GM12878 (cell line): Measurements from ENCODE around the gene EWSR1. TPM values are rescaled to one million over a fixed set of nuclear protein-coding genes. Genes with fewer than 3 reads are reported as not detected.

Experiments used
- ATAC-seq: fragments of 200-7000 bp; cut with Tn5 transposase; 3 replicates; pipeline ENCODE4 v1.9.1; 2020; ENCODE audit warnings: mild to moderate bottlenecking, moderate library complexity
- BruUV-seq: library from RNA; stranded (reverse); fragments of 400-500 nt; replicated peaks from 2 replicates; lab custom pipeline; 2021; lab: Mats Ljungman, UMichigan
- CTCF ChIA-PET: fragments of 300-600 bp; sonication (Branson Sonifier 250); formaldehyde crosslinking; extraction: SDS; loops from one replicate; lab custom pipeline; 2021; ENCODE audit warnings: inconsistent platforms; lab: Yijun Ruan, JAX
- POLR2A ChIA-PET: fragments of 350-600 bp; formaldehyde crosslinking; extraction: SDS; loops from one replicate; lab custom pipeline; 2021; ENCODE audit warnings: inconsistent platforms; lab: Charles Lee
- RAD21 ChIA-PET: fragments of 300-600 bp; sonication (Branson Sonifier 250); formaldehyde crosslinking; loops from one replicate; lab custom pipeline; 2023; ENCODE audit warnings: antibody characterized with exemption; ENCODE audit not compliant: unreplicated experiment; lab: Charles Lee
- SMC1A ChIA-PET: fragments of 300-600 bp; sonication (Branson Sonifier 250); formaldehyde crosslinking; loops from one replicate; lab custom pipeline; 2023; ENCODE audit not compliant: unreplicated experiment, uncharacterized antibody; lab: Charles Lee
- DNase-seq: peaks from one replicate; pipeline ENCODE4 v3.0.0-alpha.2; 2011; ENCODE audit warnings: low read depth, low spot score
- FAIRE-seq: peaks from 3 replicates; lab custom pipeline; 2011; peaks lifted over from hg19 to GRCh38; lab: Jason Lieb, UNC
- H2AFZ ChIP-seq: 2 replicates; pipeline ENCODE4 v1.6.0; 2011; ENCODE audit warnings: low read depth, low read length, control low read depth; ENCODE audit not compliant: control insufficient read depth
- H3K27ac ChIP-seq: 2 replicates; pipeline ENCODE4 v1.5.1; 2011; ENCODE audit warnings: control low read depth; ENCODE audit not compliant: control insufficient read depth, insufficient read depth
- H3K27me3 ChIP-seq, 2 experiments: replicated peaks in 1 of 2; 2 replicates each; pipeline versions ENCODE4 v1.6.0 to v1.6.1; 2011; ENCODE audit warnings: low read length in 1 of 2; ENCODE audit not compliant: control insufficient read depth in 2 of 2, insufficient read depth in 2 of 2
- H3K36me3 ChIP-seq, 2 experiments: 2 replicates each; pipeline ENCODE4 v1.5.1; 2011; ENCODE audit warnings: low read length in 1 of 2; ENCODE audit not compliant: control insufficient read depth in 2 of 2, insufficient read depth in 2 of 2
- H3K4me1 ChIP-seq: 2 replicates; pipeline ENCODE4 v1.6.1; 2011; ENCODE audit warnings: mild to moderate bottlenecking, low read length, moderate library complexity, mixed read lengths; ENCODE audit not compliant: control insufficient read depth, insufficient read depth
- H3K4me2 ChIP-seq: 2 replicates; pipeline ENCODE4 v1.6.0; 2011; ENCODE audit warnings: control low read depth; ENCODE audit not compliant: control insufficient read depth, insufficient read depth
- H3K4me3 ChIP-seq: fragments of 200-600 bp; sonication (generic); 2 replicates; pipeline ENCODE4 v1.5.1; 2016
- H3K79me2 ChIP-seq: 2 replicates; pipeline ENCODE4 v1.6.0; 2011; ENCODE audit warnings: low read length; ENCODE audit not compliant: control insufficient read depth, insufficient read depth
- H3K9ac ChIP-seq: 2 replicates; pipeline ENCODE4 v1.8.0; 2011; ENCODE audit warnings: low read length, control low read depth, mixed read lengths; ENCODE audit not compliant: control insufficient read depth, insufficient read depth
- H3K9me3 ChIP-seq: replicated peaks from 3 replicates; pipeline ENCODE4 v1.5.1; 2011; ENCODE audit warnings: mild to moderate bottlenecking, low read length; ENCODE audit not compliant: control insufficient read depth, insufficient read depth
- H4K20me1 ChIP-seq: 2 replicates; pipeline ENCODE4 v1.6.0; 2011; ENCODE audit not compliant: control insufficient read depth, insufficient read depth
- CBX5 ChIP-seq: sonication (generic); IDR thresholded peaks from 2 replicates; pipeline ENCODE4 v1.6.1; 2016; ENCODE audit warnings: low read depth, moderate library complexity, mild to moderate bottlenecking, inconsistent platforms
- IRF3 ChIP-seq: fragments of 450-650 bp; IDR thresholded peaks from 2 replicates; pipeline ENCODE4 v1.6.1; 2014; ENCODE audit warnings: mild to moderate bottlenecking
- NFYB ChIP-seq: IDR thresholded peaks from 2 replicates; pipeline ENCODE4 v1.6.1; 2011; ENCODE audit warnings: low read depth, mild to moderate bottlenecking, low read length, improper control_type of control experiment, moderate library complexity; ENCODE audit not compliant: insufficient read depth
- PAX5 ChIP-seq: IDR thresholded peaks from 2 replicates; pipeline ENCODE4 v1.6.1; 2011; ENCODE audit warnings: low read depth, low read length, borderline replicate concordance
- POLR2AphosphoS5 ChIP-seq: IDR thresholded peaks from 2 replicates; pipeline ENCODE4 v1.6.1; 2011; ENCODE audit warnings: mild to moderate bottlenecking, low read length, inconsistent platforms
- TAF1 ChIP-seq: IDR thresholded peaks from 2 replicates; pipeline ENCODE4 v1.6.1; 2011; ENCODE audit warnings: mild to moderate bottlenecking, low read depth, low read length, borderline replicate concordance
- TBL1XR1 ChIP-seq: IDR thresholded peaks from 2 replicates; pipeline ENCODE4 v1.6.1; 2012; ENCODE audit warnings: low read depth, low read length, improper control_type of control experiment
- ZNF687 ChIP-seq: fragments of 450-650 bp; IDR thresholded peaks from 2 replicates; pipeline ENCODE4 v1.6.1; 2017; ENCODE audit warnings: mild to moderate bottlenecking, moderate library complexity
- WGBS: methylation state at CpG from one replicate; pipeline ENCODE4 v1.1.6; 2016; ENCODE audit warnings: low lambda C conversion rate; ENCODE audit not compliant: insufficient replicate concordance, insufficient coverage; ENCODE audit errors: missing lambda C conversion rate; 5-methylcytosine and 5-hydroxymethylcytosine counted together
- in situ Hi-C: fragments of 300-500 bp; cut with MboI; formaldehyde crosslinking; loops from 9 replicates; pipeline ENCODE4 v1.14.3; 2018; ENCODE audit warnings: mixed read lengths
- intact Hi-C: fragments of 100-400 bp; cut with micrococcal nuclease; formaldehyde crosslinking; loops from one replicate; pipeline ENCODE4 v1.14.2; 2022; ENCODE audit not compliant: unreplicated experiment
- polyA plus RNA-seq, 11 experiments: library from polyadenylated mRNA; depleted of rRNA in 4 of 11; unstranded in 6 of 11; stranded (reverse) in 5 of 11; fragments of >200 nt; fragmentation: Nextera tagmentation in 4 of 11; fragmentation: Illumina TruSeq in 1 of 11; extraction: Ambion mirVana in 4 of 11; extraction: Trizol in 1 of 11; gene quantifications; 1 replicate in 1 of 11; 2 replicates in 10 of 11; pipeline versions ENCODE4 v1.2.1 to v1.2.3, GENCODE V29; 2011 to 2016; ENCODE audit warnings: inconsistent platforms in 2 of 11, missing spikeins in 2 of 11, low read depth in 1 of 11
- total RNA-seq, 4 experiments: library from RNA; depleted of rRNA in 3 of 4; stranded (reverse); fragments of >200 nt in 3 of 4; fragmentation: Illumina TruSeq in 1 of 4; extraction: Trizol in 1 of 4; gene quantifications; 2 replicates each; pipeline versions ENCODE4 v1.2.1 to v1.2.3, GENCODE V29; 2013 to 2021
- TF ChIP-seq, protein P1 (sequence below): IDR thresholded peaks from 2 replicates; pipeline ENCODE4 v1.6.1; 2012; ENCODE audit warnings: low read length, inconsistent platforms
- TF ChIP-seq, protein P2 (sequence below): fragments of 450-650 bp; IDR thresholded peaks from 2 replicates; pipeline ENCODE4 v1.6.1; 2016; ENCODE audit warnings: mild to moderate bottlenecking, moderate library complexity, borderline replicate concordance

The EWSR1 gene
- total and polyA plus RNA-seq, 10 of the 15 experiments (the other 5 are each of a cell fraction or from before 2014, with no cell fraction given), result 130 to 480 (median 356) TPM

- H3K4me2 ChIP-seq, result no peak overlapping the region
- ChIA-PET SMC1A (no interaction called here), POLR2A (no interaction called here), RAD21 (no interaction called here), CTCF (no interaction called here)
- no peaks in the 10 kb centered on the region for H3K27me3 ChIP-seq
- intact Hi-C loops, result no loop called here
- FAIRE-seq, result no peak
- no TSS peak for BruUV-seq
- H3K9me3 ChIP-seq, result no peaks in the 10 kb centered on the region
- H3K4me1 ChIP-seq, result no peaks in the 10 kb centered on the region
- H3K4me3 ChIP-seq, result no peak overlapping the region
- H2AFZ ChIP-seq, result no peak overlapping the region
- no peaks in the 10 kb centered on the region for H3K79me2 ChIP-seq
- H3K27ac ChIP-seq, result no peak overlapping the region
- in situ Hi-C loops, result no loop called here
- H4K20me1 ChIP-seq, result no peaks in the 10 kb centered on the region; the same call in 1 of the 2 replicates
- 81% methylated on average over 4 of the region's 4 CpGs for WGBS
- peaks cover 32 to 46% of the 10 kb centered on the region in 2 experiments for H3K36me3 ChIP-seq
- H3K9ac ChIP-seq, result no peak overlapping the region
- no peak for ATAC-seq
- DNase-seq, result no peak
- TF ChIP-seq ZNF687 (no peak), PAX5 (no peak), NFYB (no peak), POLR2AphosphoS5 (no peak), TBL1XR1 (no peak), TAF1 (no peak), IRF3 (no peak), CBX5 (no peak)
- TF ChIP-seq, protein P1, sequence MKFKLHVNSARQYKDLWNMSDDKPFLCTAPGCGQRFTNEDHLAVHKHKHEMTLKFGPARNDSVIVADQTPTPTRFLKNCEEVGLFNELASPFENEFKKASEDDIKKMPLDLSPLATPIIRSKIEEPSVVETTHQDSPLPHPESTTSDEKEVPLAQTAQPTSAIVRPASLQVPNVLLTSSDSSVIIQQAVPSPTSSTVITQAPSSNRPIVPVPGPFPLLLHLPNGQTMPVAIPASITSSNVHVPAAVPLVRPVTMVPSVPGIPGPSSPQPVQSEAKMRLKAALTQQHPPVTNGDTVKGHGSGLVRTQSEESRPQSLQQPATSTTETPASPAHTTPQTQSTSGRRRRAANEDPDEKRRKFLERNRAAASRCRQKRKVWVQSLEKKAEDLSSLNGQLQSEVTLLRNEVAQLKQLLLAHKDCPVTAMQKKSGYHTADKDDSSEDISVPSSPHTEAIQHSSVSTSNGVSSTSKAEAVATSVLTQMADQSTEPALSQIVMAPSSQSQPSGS, result no peak
- TF ChIP-seq, protein P2, sequence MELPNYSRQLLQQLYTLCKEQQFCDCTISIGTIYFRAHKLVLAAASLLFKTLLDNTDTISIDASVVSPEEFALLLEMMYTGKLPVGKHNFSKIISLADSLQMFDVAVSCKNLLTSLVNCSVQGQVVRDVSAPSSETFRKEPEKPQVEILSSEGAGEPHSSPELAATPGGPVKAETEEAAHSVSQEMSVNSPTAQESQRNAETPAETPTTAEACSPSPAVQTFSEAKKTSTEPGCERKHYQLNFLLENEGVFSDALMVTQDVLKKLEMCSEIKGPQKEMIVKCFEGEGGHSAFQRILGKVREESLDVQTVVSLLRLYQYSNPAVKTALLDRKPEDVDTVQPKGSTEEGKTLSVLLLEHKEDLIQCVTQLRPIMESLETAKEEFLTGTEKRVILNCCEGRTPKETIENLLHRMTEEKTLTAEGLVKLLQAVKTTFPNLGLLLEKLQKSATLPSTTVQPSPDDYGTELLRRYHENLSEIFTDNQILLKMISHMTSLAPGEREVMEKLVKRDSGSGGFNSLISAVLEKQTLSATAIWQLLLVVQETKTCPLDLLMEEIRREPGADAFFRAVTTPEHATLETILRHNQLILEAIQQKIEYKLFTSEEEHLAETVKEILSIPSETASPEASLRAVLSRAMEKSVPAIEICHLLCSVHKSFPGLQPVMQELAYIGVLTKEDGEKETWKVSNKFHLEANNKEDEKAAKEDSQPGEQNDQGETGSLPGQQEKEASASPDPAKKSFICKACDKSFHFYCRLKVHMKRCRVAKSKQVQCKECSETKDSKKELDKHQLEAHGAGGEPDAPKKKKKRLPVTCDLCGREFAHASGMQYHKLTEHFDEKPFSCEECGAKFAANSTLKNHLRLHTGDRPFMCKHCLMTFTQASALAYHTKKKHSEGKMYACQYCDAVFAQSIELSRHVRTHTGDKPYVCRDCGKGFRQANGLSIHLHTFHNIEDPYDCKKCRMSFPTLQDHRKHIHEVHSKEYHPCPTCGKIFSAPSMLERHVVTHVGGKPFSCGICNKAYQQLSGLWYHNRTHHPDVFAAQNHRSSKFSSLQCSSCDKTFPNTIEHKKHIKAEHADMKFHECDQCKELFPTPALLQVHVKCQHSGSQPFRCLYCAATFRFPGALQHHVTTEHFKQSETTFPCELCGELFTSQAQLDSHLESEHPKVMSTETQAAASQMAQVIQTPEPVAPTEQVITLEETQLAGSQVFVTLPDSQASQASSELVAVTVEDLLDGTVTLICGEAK, result no peak
These were observed 78.6 kb downstream of the EWSR1 start for GRCh38 chr22:29346659-29347058.
